ENCODE measurements around the gene OR2T34. TPM values are rescaled to one million over a fixed set of nuclear protein-coding genes. Genes with fewer than 3 reads are reported as not detected.
"Not testable (repeated sequence)": the region's sequence is repeated elsewhere in the genome, so short reads cannot be mapped to it uniquely, and the experiment has no call there.

OR2T34 gene
- polyA plus RNA-seq, 2 of the 4 experiments (the other 2 are of a cell fraction), result not detected

DNA sequence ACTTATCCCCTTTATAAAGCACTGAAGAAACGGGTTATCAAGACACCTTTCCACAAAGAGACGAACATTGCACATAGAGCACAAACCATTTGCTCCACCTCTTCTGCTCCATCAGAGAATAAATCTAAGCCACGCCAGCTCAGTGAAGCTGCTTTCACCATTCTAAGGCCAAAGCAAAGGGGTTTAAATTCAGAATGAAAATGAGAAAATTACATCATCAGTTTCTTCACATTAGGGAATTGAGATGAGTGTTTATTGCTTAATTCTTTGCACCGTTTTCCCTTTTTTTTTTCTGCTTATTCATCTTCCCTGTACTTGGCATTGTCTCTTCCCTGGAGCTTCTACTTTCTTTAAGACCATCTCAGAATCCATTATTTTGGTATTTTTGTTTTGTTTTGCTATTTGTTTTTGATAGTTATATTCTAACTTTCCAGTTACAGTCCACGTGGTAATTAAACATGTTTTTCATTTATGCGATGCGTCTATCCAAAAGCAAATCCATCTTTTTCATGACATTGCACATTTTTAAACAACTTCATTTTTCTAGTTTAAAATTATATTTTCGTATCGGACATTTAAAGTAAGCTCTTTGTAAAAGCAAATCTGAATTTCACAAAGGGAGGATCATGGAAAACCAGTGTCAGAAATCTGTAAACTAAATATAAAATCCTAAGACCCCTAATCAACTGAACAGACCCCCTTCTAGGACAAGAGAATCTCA, 1.9 kb upstream of the OR2T34 start:
- no peaks in the 10 kb centered on the region for H3K4me1 ChIP-seq
- ChIA-PET CTCF (no interaction called here), POLR2A (no interaction called here)
- no peak for DNase-seq (ENCODE audit: low read depth in 1 of 2, low spot score in 1 of 2)
- no peak for FAIRE-seq
- H3K4me3 ChIP-seq, result no peak overlapping the region
- H3K4me2 ChIP-seq, result no peak overlapping the region
- no peak overlapping the region for H3K27ac ChIP-seq
- H3K9me3 ChIP-seq, result no peaks in the 10 kb centered on the region; the same call in 2 of the 3 replicates
- WGBS (ENCODE audit: missing lambda C conversion rate), result 37% methylated on average over 9 of the region's 9 CpGs
- no peak for ATAC-seq
- no peak for TF ChIP-seq BHLHE40 (IDR thresholded peaks at IDR 0.05; ENCODE audit: low read depth, low read length)
- TF ChIP-seq JUNB (IDR thresholded peaks at IDR 0.05), result no peak
- no peak for TF ChIP-seq ZNF302 (CRISPR knock-in tag; IDR thresholded peaks at IDR 0.05)
- peak; percentile 52 for TF ChIP-seq MAFK (IDR thresholded peaks at IDR 0.05; ENCODE audit: partially characterized antibody)

DNA sequence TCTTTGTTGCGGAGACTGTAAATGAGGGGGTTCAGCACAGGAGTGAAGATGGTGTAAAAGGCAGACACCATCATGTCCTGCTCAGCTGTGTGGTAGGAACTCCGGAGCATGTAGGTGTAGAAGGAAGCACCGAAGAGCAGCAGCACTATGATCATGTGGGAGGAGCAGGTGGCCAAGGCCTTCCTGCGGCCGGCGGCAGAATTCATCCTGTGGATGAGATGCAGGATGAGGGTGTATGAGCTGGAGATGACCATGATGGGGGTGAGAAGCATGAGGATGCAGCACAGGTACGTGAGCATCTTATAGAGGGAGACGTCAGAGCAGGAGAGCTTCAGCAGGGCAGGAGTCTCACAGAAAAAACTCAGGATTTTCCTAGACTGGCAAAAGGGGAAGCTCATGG, 701 bp downstream of the OR2T34 start:
- H3K27ac ChIP-seq; H3K4me3 ChIP-seq; DNase-seq (ENCODE audit: low read depth in 1 of 2, low spot score in 1 of 2); FAIRE-seq; CTCF ChIA-PET; H3K9me3 ChIP-seq; ATAC-seq; POLR2A ChIA-PET; H3K4me1 ChIP-seq; H3K4me2 ChIP-seq: not testable (repeated sequence)
- 7% methylated on average over 2 of the region's 8 CpGs for WGBS (ENCODE audit: missing lambda C conversion rate)

DNA sequence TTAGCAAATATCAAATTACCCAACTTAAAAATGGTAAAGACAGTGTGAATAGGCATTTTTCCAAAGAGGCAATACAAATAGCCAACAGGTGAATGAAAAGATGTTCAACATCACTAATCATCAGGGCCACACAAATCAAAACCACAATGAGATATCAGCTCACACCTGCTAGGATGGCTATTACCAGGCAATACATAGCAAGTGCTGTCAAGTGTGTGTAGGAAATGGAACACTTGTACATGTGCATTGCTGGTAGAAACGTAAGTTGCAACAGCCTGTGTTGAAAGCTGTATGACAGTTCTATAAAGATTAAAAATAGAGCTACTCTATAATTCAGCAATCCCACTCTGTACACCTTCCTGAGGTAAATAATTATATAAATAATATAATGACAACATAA, 2.5 kb downstream of the OR2T34 start:
- FAIRE-seq; ATAC-seq; H3K27ac ChIP-seq; H3K9me3 ChIP-seq; DNase-seq (ENCODE audit: low read depth in 1 of 2, low spot score in 1 of 2); POLR2A ChIA-PET; H3K4me2 ChIP-seq; H3K4me1 ChIP-seq; H3K4me3 ChIP-seq; CTCF ChIA-PET: not testable (repeated sequence)
- no CpG with 5 or more reads among the region's 1 CpG for WGBS (ENCODE audit: missing lambda C conversion rate)

DNA sequence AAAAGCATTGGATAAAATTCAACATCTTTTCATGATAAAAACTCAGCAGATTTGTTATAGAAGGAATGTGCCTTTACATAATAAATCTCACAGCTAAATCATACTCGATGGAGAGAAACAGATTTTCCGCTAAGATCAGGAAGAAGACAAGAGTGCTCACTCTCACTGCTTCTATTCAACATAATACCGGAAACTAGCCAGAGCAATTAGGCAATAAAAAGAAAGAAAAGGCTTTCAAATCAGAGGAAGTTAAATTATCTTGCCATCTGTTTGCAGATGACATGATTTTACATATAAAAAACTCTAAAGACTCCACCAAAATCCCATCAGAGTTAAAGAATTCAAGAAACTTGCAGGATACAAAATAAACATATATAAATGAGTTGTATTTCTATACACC, 3.7 kb downstream of the OR2T34 start:
- H3K4me2 ChIP-seq; CTCF ChIA-PET; DNase-seq (ENCODE audit: low read depth in 1 of 2, low spot score in 1 of 2); H3K27ac ChIP-seq; H3K4me3 ChIP-seq; FAIRE-seq; POLR2A ChIA-PET; ATAC-seq; H3K9me3 ChIP-seq; H3K4me1 ChIP-seq: not testable (repeated sequence)
- WGBS (ENCODE audit: missing lambda C conversion rate), result under 1% methylated on average over 3 of the region's 3 CpGs

DNA sequence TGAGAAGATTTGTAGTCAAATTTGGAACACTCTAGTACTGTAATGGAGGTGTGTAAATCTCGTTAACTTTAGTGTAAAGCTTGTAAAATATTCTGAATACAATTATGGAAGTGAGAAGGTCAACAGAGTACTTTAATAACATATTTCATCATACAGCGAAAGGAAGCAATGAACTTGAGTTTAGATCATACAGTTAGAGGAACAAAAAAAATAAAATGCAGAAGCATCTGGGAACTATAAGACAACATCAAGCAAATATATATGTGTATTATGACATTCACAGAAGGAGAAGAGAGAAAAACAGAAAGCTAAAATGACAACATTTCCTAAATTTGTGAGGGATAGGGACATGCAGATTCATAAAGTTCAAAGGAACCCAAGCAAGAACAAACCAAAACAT, 5.5 kb downstream of the OR2T34 start:
- H3K4me3 ChIP-seq; CTCF ChIA-PET; ATAC-seq; H3K9me3 ChIP-seq; H3K27ac ChIP-seq; H3K4me2 ChIP-seq; H3K4me1 ChIP-seq; DNase-seq (ENCODE audit: low read depth in 1 of 2, low spot score in 1 of 2); POLR2A ChIA-PET: not testable (repeated sequence)
- WGBS (ENCODE audit: missing lambda C conversion rate), result under 1% methylated on average over 2 of the region's 2 CpGs
- FAIRE-seq, result peak; percentile 32

DNA sequence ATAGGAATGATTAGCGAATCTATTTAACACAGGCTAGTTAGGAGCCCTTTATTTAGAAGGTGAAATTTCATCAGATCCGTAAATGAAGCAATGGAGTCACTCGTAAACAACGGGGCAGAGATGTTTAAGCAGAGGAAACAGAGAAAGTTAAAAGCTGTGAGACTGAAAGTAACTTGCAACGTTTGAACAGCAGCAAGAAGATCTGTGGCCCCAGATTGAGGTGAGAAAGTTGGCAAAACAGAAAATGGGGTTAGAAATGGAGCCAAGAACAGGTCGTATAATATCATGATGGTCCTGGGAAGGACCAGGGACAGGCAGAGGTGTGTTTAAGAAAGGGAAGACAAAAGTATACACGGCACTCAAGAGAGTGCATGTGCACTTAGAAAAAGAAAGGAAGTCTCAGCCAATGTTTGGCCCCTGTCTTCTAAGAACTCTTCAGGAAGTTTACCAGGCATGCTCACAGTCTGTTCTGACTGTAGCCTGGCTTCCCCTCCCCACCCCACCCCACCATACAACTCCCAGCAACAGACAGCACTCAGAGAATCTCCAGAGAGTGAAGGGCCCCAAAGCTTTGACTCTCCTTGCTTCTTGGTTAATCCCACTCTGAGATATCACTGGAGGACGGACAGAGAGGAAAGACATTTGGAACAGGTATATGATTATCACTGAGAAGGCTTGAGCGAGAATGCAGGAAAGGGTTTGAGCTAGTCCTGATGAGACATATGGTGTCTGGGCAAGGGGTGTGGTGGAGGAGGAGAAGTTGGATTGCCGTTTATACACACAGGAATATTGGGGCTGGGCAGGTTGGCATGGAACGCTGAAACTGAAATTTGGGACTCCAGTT, 8.8 kb downstream of the OR2T34 start:
- H3K4me3 ChIP-seq; H3K27ac ChIP-seq; DNase-seq (ENCODE audit: low read depth in 1 of 2, low spot score in 1 of 2); H3K4me2 ChIP-seq; CTCF ChIA-PET; FAIRE-seq; H3K9me3 ChIP-seq; POLR2A ChIA-PET; H3K4me1 ChIP-seq: not testable (repeated sequence)
- peak in 1 of 2 experiments; percentile 33; a peak in 2 of 6 replicates for ATAC-seq
- 3% methylated on average over 11 of the region's 11 CpGs for WGBS (ENCODE audit: missing lambda C conversion rate)

DNA sequence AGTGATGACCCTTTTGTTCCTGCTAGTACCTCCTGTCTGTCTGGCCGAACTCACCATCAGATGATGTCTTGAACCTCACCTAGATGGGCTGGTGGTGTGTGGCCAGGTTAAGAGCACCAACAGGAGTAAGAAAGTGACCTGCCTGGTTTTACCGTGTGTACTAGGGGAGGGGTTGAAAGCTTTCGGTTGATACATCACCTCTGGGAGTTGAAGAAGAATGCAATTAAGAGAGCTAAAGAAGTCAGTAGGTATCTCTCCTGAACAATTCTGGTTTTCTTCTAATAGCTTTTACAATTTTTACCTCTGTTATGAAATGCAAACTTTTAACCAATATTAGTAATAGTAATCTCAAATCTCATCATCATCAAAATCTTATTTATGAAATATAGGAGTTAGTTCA, 11.9 kb downstream of the OR2T34 start, which contains the start of gene OR2T29:
Gene OR2T29 (minus strand): TSS at position 101 of the 400 bp plus-strand sequence. CDS start 3,281 bp downstream, outside the sequence.
- not testable (repeated sequence) for ATAC-seq

DNA sequence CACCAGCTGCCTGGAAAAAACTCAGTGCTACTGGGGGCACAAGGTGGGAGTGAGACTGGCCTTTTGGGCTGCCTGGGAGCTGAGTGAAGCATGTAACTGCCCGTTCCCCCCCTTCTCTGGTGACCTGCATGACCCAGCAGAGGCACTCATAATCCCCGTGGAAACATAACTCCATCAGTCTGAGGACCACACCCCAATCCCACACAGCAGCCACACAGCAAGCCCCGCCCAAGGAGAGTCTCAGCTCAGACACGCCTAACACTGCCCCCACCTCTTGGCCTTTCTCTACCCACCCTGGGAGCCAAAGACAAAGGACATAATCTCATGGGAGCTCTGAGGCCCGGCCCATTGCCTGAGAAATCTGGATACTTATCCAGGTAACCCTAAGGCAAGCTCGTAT, 23.5 kb downstream of the OR2T34 start:
- ATAC-seq; H3K27ac ChIP-seq; H3K4me1 ChIP-seq; H3K4me2 ChIP-seq; FAIRE-seq; CTCF ChIA-PET; H3K4me3 ChIP-seq; POLR2A ChIA-PET; DNase-seq (ENCODE audit: low read depth in 1 of 2, low spot score in 1 of 2); H3K9me3 ChIP-seq: not testable (repeated sequence)
- no CpG with 5 or more reads among the region's 6 CpGs for WGBS (ENCODE audit: missing lambda C conversion rate)

More for the DNA sequence above, 11.9 kb downstream of the OR2T34 start, which contains the start of gene OR2T29:
- H3K27ac ChIP-seq; H3K4me1 ChIP-seq; H3K4me2 ChIP-seq; H3K9me3 ChIP-seq; CTCF ChIA-PET; FAIRE-seq; H3K4me3 ChIP-seq; DNase-seq (ENCODE audit: low read depth in 1 of 2, low spot score in 1 of 2); POLR2A ChIA-PET: not testable (repeated sequence)
- 27% methylated on average over 3 of the region's 3 CpGs for WGBS (ENCODE audit: missing lambda C conversion rate)

DNA sequence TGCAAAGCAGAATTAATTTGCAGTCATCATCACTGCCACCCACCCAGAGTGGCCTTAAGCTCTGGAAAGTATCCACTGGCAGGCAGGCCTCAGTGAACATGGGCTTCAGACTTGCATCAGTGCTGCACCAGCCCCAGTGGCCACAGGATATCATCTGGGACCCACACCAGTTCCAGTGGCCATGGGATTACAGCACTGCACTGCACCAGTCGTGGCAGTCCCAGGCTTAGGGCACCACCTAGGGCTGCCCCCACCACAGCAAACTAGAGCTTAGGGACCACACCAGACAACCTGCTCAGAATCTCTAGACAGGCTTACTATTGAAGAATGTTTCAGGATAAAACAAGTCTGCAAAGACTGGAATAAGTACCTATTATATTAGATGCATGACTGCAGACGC, 27.2 kb downstream of the OR2T34 start:
- WGBS (ENCODE audit: missing lambda C conversion rate), result no CpG with 5 or more reads among the region's 2 CpGs

DNA sequence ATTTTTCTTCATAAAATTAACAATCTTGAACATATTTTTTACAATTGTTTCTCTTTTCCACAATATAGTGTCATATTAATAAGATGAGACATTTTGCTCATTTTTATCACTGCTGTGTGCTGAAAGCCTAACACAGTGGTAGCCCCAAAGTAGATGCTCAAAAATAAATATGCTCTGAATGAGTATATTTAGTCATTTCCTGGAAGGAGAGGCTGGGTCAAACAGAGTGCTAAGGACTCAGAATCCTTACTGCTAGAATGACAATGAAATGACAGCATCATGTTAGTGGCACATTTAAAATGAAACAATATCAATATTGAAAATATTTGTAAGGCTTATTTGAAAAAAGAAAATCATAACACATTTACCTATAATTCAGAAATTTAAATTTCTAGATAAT, 37.1 kb downstream of the OR2T34 start:
- POLR2A ChIA-PET; H3K4me1 ChIP-seq; CTCF ChIA-PET; DNase-seq (ENCODE audit: low read depth in 1 of 2, low spot score in 1 of 2); H3K27ac ChIP-seq; ATAC-seq; H3K9me3 ChIP-seq; H3K4me3 ChIP-seq; H3K4me2 ChIP-seq: not testable (repeated sequence)
- peak; percentile 80 for FAIRE-seq

More for the DNA sequence above, 27.2 kb downstream of the OR2T34 start:
- FAIRE-seq; H3K4me2 ChIP-seq; POLR2A ChIA-PET; DNase-seq (ENCODE audit: low read depth in 1 of 2, low spot score in 1 of 2); H3K4me3 ChIP-seq; ATAC-seq; H3K9me3 ChIP-seq; H3K27ac ChIP-seq; H3K4me1 ChIP-seq; CTCF ChIA-PET: not testable (repeated sequence)

Measured in A549 (cell line).